Fibroblast of skin of right quadriceps (primary cell): ENCODE data around the gene OTOP1.
"Not testable (repeated sequence)": the region's sequence is repeated elsewhere in the genome, so short reads cannot be mapped to it uniquely, and the experiment has no call there.

ENCODE experiments used
- DNase-seq: peaks from one replicate; pipeline ENCODE4 v3.0.0-alpha.2; 2013

OTOP1 gene

DNA sequence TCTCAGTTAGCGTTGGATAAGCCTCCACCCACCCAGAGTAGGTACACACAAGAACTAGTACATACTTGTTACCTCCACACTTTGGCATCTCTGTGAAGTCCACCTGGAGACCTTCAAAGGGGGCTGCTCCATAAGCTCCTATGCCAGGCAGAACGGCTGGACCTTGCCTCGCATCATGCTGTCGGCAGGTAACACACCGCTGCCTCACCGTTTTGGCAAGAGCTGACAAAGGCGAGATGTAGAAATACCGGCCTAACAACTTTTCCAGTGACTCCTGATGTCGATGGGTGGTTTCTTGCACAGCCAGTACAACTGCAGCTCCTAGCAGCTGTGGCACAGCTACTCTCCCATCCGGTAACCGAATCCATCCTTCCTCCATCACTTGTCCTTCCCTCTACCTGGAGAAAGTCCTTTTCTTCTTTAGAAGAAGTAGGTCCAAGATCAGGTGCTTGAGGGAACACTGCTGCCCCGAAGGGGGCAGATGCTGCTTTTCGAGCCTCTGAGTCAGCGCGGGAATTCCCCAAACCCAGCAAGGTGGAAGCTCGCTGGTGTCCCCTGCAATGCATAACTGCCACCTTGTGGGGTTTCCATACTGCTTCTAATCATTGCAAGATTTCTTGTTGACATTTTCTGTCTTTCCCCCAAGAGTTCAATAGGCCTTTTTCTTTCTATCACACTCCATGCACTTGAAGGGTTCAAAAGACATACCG lies 65.6 kb downstream of the OTOP1 start:
- not testable (repeated sequence) for DNase-seq

DNA sequence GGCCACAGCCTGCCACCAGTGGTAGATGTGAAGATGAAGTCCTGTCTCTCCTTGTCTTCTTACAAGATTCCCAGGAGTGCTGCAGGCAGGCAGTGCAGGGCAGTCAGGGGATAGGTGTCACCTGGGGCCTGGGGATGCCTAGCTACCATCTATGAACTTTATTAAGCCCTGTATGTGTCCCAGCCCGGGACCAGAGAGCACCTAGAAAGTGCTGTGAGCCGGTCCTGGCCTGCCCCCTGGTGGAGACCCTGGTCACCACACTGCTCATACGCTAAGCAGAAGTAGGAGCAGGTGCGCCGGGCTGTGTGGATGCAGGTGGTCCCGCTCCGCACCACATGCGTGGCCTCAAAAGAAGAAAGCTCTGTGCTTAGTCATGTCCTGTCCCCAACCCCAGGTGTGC lies 81.1 kb downstream of the OTOP1 start:
- DNase-seq = not testable (repeated sequence)

DNA sequence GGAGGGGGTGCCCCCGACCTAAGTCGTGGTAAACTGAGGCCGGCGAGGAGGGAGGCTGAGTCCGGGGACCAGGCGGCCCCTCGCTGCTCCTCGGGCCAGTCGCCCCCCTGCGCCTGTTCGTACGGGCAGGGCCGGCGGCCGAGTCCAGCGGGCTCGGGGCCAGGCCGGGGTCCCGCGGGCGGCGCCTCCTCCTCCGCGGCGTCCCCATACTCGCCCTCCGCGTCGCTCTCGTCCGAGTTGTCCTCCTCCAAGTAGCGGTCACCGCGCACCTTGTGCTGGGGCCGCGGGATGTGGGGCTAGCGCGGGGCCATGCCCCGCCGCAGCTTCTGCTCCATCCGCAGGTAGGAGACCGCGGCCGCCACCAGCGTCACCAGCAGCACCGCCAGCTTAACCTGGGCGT lies 83.4 kb downstream of the OTOP1 start:
- DNase-seq = not testable (repeated sequence)

DNA sequence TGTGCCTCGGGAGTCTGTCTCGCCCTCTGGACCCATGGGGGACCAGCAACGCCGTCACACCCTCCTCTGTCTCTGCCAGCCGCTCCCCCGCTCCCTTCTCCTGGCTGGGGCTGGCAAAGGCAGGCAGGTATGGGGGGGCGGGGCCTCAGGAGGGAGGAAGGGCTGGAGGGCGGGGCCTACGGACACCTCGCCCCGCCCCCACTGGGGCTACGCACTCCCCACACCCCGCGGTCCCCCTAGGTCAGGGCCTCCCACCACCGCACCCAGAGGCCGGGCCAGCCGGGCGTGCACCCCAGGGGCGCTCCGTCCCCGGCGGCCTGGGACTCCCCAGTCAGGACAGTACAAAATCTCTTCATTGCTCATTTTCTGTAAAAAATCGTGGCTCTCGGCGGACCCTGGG lies 84.0 kb downstream of the OTOP1 start:
- not testable (repeated sequence) for DNase-seq

DNA sequence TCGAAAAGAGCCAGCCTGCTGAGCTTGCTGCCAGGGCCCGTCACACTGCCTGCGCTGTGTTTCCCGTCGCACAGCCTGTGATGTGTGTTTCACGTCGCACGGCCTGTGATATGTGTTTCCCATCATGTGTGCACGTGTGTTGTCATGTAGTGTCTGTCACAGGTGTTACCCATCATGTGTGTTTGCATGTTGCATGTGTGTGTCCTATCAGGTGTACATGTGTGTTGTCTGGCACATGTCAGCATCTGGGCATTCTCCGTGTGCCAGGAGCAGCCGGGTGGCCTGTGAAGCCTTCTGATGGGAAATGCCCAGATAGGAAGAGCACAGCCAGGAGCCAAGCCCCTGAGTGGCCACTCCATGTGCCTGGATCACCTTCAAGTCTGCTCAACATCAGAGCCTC lies 85.5 kb downstream of the OTOP1 start:
- DNase-seq = not testable (repeated sequence)
